ENCODE measurements around the gene TAF11L7.
"Not testable (repeated sequence)": the region's sequence is repeated elsewhere in the genome, so short reads cannot be mapped to it uniquely, and the experiment has no call there.

- TF ChIP-seq CTCF (conservative IDR thresholded peaks at IDR 0.05 in 1 of 2, IDR thresholded peaks at IDR 0.05 in 1 of 2; ENCODE audit: extremely low read depth in 1 of 2, insufficient read depth in 1 of 2, low read depth in 1 of 2, low read length in 2 of 2); EZH2 (IDR thresholded peaks at IDR 0.05; ENCODE audit: borderline replicate concordance, low read length): not testable (repeated sequence)
Measured at GRCh38 chr5:17610092-17610491, 24.5 kb upstream of the TAF11L7 start, which contains the start of gene TAF11L12.

All from mammary epithelial cell (primary cell).